PC-3 (cell line): ENCODE data around the gene USP17L19.
"Not testable (repeated sequence)": the region's sequence is repeated elsewhere in the genome, so short reads cannot be mapped to it uniquely, and the experiment has no call there.

ENCODE experiments used
- EZH2phosphoT487 ChIP-seq: fragments of 300-600 bp; sonication (generic); IDR thresholded peaks from 2 replicates; pipeline ENCODE4 v1.6.1; 2018; ENCODE audit warnings: mild to moderate bottlenecking, antibody characterized with exemption, low read length, borderline replicate concordance
- TF ChIP-seq, protein P1 (sequence below): fragments of 300-600 bp; sonication (generic); conservative IDR thresholded peaks from 2 replicates; pipeline ENCODE4 v1.5.1; 2017; ENCODE audit warnings: antibody characterized with exemption, low read depth, mild to moderate bottlenecking, low read length

DNA sequence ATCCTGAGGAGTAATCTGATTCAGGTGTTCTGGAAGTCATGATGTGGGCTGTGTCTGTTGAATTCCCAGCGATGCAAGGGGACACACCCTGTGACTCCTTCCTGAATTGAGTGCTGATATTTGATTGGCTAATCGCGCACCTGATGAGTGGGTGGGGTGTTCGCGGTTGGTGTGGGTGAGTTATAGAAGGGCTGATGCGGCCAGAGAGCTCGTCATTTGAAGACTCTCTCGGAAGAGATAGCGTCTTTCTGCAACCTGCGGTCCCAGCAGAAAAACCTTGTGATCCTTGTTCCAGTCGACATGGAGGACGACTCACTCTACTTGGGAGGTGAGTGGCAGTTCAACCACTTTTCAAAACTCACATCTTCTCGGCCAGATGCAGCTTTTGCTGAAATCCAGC is 42.8 kb upstream of the USP17L19 start, which contains the start of gene USP17L10:
- TF ChIP-seq, protein P1, sequence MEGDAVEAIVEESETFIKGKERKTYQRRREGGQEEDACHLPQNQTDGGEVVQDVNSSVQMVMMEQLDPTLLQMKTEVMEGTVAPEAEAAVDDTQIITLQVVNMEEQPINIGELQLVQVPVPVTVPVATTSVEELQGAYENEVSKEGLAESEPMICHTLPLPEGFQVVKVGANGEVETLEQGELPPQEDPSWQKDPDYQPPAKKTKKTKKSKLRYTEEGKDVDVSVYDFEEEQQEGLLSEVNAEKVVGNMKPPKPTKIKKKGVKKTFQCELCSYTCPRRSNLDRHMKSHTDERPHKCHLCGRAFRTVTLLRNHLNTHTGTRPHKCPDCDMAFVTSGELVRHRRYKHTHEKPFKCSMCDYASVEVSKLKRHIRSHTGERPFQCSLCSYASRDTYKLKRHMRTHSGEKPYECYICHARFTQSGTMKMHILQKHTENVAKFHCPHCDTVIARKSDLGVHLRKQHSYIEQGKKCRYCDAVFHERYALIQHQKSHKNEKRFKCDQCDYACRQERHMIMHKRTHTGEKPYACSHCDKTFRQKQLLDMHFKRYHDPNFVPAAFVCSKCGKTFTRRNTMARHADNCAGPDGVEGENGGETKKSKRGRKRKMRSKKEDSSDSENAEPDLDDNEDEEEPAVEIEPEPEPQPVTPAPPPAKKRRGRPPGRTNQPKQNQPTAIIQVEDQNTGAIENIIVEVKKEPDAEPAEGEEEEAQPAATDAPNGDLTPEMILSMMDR, result not testable (repeated sequence)
- not testable (repeated sequence) for TF ChIP-seq EZH2phosphoT487
